SK-N-SH (cell line): ENCODE measurements around the gene TP53I3. TPM values are rescaled to one million over a fixed set of nuclear protein-coding genes. Genes with fewer than 3 reads are reported as not detected.

Source experiments
- CHD2 ChIP-seq: fragments of 150-350 bp; IDR thresholded peaks from 2 replicates; pipeline ENCODE4 v1.6.1; 2018; ENCODE audit warnings: low read length; ENCODE audit not compliant: partially characterized antibody
- ELF1 ChIP-seq: IDR thresholded peaks from 2 replicates; pipeline ENCODE4 v1.4.0; 2012
- FOXJ3 ChIP-seq: sonication (generic); formaldehyde crosslinking; IDR thresholded peaks from 2 replicates; pipeline ENCODE4 v1.5.1; 2020; ENCODE audit warnings: mild to moderate bottlenecking, missing genetic modification reagents
- FOXM1 ChIP-seq: IDR thresholded peaks from 2 replicates; pipeline ENCODE4 v1.4.0; 2012; ENCODE audit warnings: low read depth, mild to moderate bottlenecking
- MEF2A ChIP-seq: IDR thresholded peaks from 2 replicates; pipeline ENCODE4 v1.4.0; 2012; ENCODE audit warnings: low read depth, borderline replicate concordance
- MXI1 ChIP-seq: IDR thresholded peaks from 2 replicates; pipeline ENCODE4 v1.6.1; 2012; ENCODE audit warnings: mild to moderate bottlenecking, low read depth, low read length, improper control_type of control experiment
- NFIC ChIP-seq: IDR thresholded peaks from 2 replicates; pipeline ENCODE4 v1.4.0; 2012; ENCODE audit warnings: borderline replicate concordance
- POLR2AphosphoS5 ChIP-seq: IDR thresholded peaks from 2 replicates; pipeline ENCODE4 v1.6.1; 2012; ENCODE audit warnings: low read depth, low read length
- RCOR1 ChIP-seq: fragments of 150-350 bp; IDR thresholded peaks from 2 replicates; pipeline ENCODE4 v1.6.1; 2017; ENCODE audit warnings: antibody characterized with exemption, low read length
- SMC3 ChIP-seq: IDR thresholded peaks from 2 replicates; pipeline ENCODE4 v1.6.1; 2012; ENCODE audit warnings: low read depth, low read length, improper control_type of control experiment
- TAF1 ChIP-seq: IDR thresholded peaks from 2 replicates; pipeline ENCODE4 v1.6.1; 2012; ENCODE audit warnings: low read depth, mild to moderate bottlenecking, low read length, moderate library complexity, borderline replicate concordance
- TEAD4 ChIP-seq: IDR thresholded peaks from 2 replicates; pipeline ENCODE4 v1.4.0; 2012; ENCODE audit warnings: mild to moderate bottlenecking, borderline replicate concordance; ENCODE audit not compliant: insufficient read depth
- YY1 ChIP-seq: IDR thresholded peaks from 2 replicates; pipeline ENCODE4 v1.4.0; 2012; ENCODE audit warnings: low read depth, mild to moderate bottlenecking
- polyA plus RNA-seq, 3 experiments: library from polyadenylated mRNA; depleted of rRNA; stranded (reverse); fragments of >200 nt; gene quantifications; 2 replicates each; pipeline ENCODE4 v1.2.3, GENCODE V29; 2012
- TF ChIP-seq, protein P1 (sequence below): fragments of 150-350 bp; IDR thresholded peaks from 2 replicates; pipeline ENCODE4 v1.6.1; 2017; ENCODE audit warnings: antibody characterized with exemption, low read length, low read depth, borderline replicate concordance
- TF ChIP-seq, protein P2 (sequence below): IDR thresholded peaks from 2 replicates; pipeline ENCODE4 v1.6.1; 2012; ENCODE audit warnings: mild to moderate bottlenecking, low read depth, low read length, moderate library complexity
- TF ChIP-seq, protein P3 (sequence below): fragments of 200-600 bp; sonication (generic); IDR thresholded peaks from 2 replicates; pipeline ENCODE4 v1.6.1; 2017; ENCODE audit warnings: antibody characterized with exemption, mild to moderate bottlenecking, moderate library complexity

Gene TP53I3
- polyA plus RNA-seq, 1 of the 3 experiments (the other 2 are of a cell fraction), result 110 TPM

DNA sequence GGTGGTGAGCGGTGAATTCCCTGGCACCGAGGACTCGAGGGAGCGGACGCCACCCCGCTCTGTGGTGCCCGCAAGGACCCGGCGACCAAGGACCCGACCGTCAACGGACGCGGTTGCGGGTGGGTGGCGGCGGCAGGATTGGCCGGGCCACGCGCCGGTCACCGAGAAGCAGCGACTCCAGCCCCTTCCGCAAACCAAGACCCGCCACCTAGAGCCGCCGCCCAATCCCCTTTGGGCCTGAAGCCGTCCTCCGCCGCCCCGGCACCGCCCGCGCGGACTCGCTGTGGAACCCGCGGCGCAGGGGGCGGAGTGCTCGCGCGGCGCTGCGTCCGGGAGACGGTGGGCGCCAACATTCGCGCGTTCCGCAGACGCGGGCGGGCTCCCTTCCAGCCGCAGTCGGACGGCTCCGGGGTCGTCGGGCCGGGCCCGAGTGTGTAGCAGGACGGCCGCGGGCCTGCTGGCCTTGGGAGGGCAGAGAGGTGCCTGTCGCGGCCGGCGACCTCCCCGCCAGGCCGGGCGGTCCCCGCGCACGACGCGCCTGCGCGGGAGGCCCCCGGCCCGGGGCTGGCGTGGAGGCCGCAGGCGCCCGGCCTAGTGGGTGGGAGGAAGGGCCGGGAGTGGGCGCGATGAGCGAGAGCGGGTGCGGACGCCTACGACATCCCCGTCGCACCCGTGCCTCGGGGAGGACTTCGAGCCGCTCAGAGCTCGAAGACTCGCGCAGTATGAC, 38.7 kb upstream of the TP53I3 start, which contains the start of the genes FAM228B and PFN4 (continued):
- TF ChIP-seq ELF1 (no peak), RCOR1 (no peak), POLR2AphosphoS5 (peak; percentile 60), TAF1 (peak; percentile 48; the same call in 1 of the 2 replicates), CHD2 (peak; percentile 18), NFIC (no peak), YY1 (no peak), SMC3 (no peak), MXI1 (no peak; the same call in 1 of the 2 replicates), TEAD4 (no peak), MEF2A (no peak), FOXJ3 (CRISPR knock-in tag) (peak; percentile 59; the same call in 1 of the 2 replicates), FOXM1 (no peak)
- TF ChIP-seq, protein P1, sequence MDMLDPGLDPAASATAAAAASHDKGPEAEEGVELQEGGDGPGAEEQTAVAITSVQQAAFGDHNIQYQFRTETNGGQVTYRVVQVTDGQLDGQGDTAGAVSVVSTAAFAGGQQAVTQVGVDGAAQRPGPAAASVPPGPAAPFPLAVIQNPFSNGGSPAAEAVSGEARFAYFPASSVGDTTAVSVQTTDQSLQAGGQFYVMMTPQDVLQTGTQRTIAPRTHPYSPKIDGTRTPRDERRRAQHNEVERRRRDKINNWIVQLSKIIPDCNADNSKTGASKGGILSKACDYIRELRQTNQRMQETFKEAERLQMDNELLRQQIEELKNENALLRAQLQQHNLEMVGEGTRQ, result no peak
- TF ChIP-seq, protein P2, sequence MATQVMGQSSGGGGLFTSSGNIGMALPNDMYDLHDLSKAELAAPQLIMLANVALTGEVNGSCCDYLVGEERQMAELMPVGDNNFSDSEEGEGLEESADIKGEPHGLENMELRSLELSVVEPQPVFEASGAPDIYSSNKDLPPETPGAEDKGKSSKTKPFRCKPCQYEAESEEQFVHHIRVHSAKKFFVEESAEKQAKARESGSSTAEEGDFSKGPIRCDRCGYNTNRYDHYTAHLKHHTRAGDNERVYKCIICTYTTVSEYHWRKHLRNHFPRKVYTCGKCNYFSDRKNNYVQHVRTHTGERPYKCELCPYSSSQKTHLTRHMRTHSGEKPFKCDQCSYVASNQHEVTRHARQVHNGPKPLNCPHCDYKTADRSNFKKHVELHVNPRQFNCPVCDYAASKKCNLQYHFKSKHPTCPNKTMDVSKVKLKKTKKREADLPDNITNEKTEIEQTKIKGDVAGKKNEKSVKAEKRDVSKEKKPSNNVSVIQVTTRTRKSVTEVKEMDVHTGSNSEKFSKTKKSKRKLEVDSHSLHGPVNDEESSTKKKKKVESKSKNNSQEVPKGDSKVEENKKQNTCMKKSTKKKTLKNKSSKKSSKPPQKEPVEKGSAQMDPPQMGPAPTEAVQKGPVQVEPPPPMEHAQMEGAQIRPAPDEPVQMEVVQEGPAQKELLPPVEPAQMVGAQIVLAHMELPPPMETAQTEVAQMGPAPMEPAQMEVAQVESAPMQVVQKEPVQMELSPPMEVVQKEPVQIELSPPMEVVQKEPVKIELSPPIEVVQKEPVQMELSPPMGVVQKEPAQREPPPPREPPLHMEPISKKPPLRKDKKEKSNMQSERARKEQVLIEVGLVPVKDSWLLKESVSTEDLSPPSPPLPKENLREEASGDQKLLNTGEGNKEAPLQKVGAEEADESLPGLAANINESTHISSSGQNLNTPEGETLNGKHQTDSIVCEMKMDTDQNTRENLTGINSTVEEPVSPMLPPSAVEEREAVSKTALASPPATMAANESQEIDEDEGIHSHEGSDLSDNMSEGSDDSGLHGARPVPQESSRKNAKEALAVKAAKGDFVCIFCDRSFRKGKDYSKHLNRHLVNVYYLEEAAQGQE, result peak; percentile 27; the same call in 1 of the 2 replicates
- TF ChIP-seq, protein P3, sequence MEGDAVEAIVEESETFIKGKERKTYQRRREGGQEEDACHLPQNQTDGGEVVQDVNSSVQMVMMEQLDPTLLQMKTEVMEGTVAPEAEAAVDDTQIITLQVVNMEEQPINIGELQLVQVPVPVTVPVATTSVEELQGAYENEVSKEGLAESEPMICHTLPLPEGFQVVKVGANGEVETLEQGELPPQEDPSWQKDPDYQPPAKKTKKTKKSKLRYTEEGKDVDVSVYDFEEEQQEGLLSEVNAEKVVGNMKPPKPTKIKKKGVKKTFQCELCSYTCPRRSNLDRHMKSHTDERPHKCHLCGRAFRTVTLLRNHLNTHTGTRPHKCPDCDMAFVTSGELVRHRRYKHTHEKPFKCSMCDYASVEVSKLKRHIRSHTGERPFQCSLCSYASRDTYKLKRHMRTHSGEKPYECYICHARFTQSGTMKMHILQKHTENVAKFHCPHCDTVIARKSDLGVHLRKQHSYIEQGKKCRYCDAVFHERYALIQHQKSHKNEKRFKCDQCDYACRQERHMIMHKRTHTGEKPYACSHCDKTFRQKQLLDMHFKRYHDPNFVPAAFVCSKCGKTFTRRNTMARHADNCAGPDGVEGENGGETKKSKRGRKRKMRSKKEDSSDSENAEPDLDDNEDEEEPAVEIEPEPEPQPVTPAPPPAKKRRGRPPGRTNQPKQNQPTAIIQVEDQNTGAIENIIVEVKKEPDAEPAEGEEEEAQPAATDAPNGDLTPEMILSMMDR, result no peak
